Adipocyte (in vitro differentiated cells): ENCODE measurements around the gene SUSD5.
"Not testable (repeated sequence)": the region's sequence is repeated elsewhere in the genome, so short reads cannot be mapped to it uniquely, and the experiment has no call there.

Source experiments
- DNase-seq: peaks from one replicate; pipeline ENCODE4 v3.0.0-alpha.2; 2015; ENCODE audit warnings: low read depth
- H3K27me3 ChIP-seq: replicated peaks from 2 replicates; pipeline ENCODE4 v1.7.0; 2013; ENCODE audit warnings: mild to moderate bottlenecking, low read length, moderate library complexity; ENCODE audit not compliant: control insufficient read depth, insufficient read depth
- H3K36me3 ChIP-seq: 2 replicates; pipeline ENCODE4 v1.7.0; 2013; ENCODE audit warnings: low read length, mild to moderate bottlenecking, moderate library complexity; ENCODE audit not compliant: control insufficient read depth, insufficient read depth, severe bottlenecking
- H3K4me1 ChIP-seq: 2 replicates; pipeline ENCODE4 v1.7.0; 2013; ENCODE audit warnings: mild to moderate bottlenecking, low read length, moderate library complexity; ENCODE audit not compliant: control insufficient read depth, insufficient read depth
- H3K4me3 ChIP-seq: 2 replicates; pipeline ENCODE4 v1.7.0; 2013; ENCODE audit warnings: mild to moderate bottlenecking, low read length, moderate library complexity
- H3K9ac ChIP-seq: 2 replicates; pipeline ENCODE4 v1.7.0; 2013; ENCODE audit warnings: mild to moderate bottlenecking, low read length, moderate library complexity
- H3K9me3 ChIP-seq: 2 replicates; pipeline ENCODE4 v1.7.0; 2013; ENCODE audit warnings: mild to moderate bottlenecking, low read length, moderate library complexity; ENCODE audit not compliant: control insufficient read depth

SUSD5 gene

DNA sequence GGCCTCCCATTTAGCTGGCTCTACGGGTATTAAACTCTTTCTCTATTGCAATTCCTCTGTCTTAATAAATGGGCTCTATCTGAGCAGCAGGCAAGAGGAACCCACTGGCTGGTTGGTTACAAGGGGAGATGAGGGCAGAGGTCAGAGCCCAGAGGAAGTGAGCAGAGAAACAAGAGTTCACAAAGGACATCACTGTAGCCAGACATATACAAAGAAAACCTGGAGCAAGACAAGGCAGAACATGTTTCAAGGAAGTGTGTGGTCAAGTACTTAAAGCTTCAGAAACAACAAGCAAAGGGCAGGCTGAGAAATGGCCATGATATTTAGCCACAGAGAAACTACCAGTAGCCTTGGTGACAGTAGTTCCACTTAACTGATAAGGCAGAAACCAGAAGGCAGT is 24.3 kb downstream of the SUSD5 start:
- Histone ChIP-seq H3K27me3 (no peaks in the 10 kb centered on the region), H3K9ac (no peak overlapping the region), H3K36me3 (no peaks in the 10 kb centered on the region), H3K9me3 (no peaks in the 10 kb centered on the region), H3K4me3 (no peak overlapping the region), H3K4me1 (no peaks in the 10 kb centered on the region)
- no peak for DNase-seq

DNA sequence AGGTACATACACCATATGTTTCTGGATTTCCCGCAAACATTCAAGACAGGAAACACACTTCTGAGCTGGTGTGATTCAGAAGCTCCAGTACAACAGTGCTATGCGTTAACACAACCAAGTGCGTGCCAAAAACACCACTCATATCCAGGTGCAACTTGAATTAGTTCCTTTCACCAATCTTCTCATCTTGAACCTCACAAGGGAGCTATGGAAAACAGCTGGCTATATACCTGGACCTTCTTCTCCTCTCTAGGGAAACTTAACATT is 31.3 kb downstream of the SUSD5 start:
- DNase-seq = no peak
- H3K9ac ChIP-seq = no peak overlapping the region
- no peaks in the 10 kb centered on the region for H3K9me3 ChIP-seq
- H3K4me1 ChIP-seq = no peaks in the 10 kb centered on the region
- H3K27me3 ChIP-seq = no peaks in the 10 kb centered on the region
- no peaks in the 10 kb centered on the region for H3K36me3 ChIP-seq
- no peak overlapping the region for H3K4me3 ChIP-seq

DNA sequence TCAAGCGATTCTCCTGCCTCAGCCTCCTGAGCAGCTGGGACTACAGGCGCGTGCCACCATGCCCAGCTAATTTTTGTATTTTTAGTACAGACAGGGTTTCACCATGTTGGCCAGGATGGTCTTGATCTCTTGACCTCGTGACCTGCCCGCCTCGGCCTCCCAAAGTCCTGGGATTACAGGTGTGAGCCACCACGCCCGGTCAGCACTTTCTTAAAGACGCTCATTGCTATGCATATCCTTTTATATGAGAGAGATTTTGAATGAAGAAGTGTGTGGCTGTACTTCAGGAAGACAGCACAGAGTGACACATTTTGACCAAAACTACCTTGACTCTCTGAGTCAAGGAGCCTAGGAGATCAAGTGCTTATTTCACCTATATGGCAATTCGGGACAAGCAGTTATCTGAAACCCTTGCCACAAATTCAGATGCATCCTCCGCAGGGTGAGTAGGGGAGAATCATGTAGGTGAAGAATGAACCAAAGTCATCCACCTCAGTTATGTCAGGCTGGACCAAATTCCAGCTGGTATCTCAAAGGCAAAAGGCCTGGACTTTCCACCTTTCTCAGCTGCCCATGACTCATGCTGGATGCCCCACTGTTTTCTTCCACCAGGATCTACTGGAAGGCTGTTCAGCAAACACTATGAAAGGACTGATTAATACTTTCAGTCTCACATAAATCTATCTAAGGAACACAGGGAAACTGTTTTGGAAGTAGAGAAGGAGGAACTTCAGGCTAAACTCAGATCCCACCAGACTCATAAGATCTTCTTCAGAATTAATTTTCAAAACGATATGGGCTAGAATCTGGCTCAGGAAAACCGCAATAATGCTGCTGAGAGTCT is 31.9 kb downstream of the SUSD5 start:
- no peaks in the 10 kb centered on the region for H3K9me3 ChIP-seq
- H3K4me1 ChIP-seq = no peaks in the 10 kb centered on the region
- no peak for DNase-seq

DNA sequence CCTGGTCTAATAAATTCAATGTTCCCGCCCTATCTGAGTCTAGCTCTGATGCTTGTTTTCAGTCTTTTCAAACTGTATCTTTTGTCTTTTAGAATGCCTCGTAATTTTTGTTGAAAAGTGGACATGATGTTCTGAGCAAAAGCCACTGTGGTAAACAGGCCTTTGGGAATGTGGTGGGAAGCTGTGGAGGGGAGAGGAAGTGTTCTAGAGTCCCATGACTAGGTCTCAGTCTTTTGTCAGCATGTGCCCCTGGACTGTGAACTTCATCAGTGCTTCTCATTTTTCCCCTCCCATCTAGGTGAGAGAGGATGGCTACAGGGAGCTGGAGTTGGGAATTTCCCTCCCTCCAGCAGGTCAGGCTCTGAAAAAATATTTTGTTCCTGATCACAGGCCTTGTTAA is 33.7 kb downstream of the SUSD5 start:
- Histone ChIP-seq H3K9ac (no peak overlapping the region), H3K27me3 (no peaks in the 10 kb centered on the region), H3K4me1 (no peaks in the 10 kb centered on the region), H3K4me3 (no peak overlapping the region), H3K36me3 (no peaks in the 10 kb centered on the region), H3K9me3 (no peaks in the 10 kb centered on the region)
- DNase-seq = no peak

More for the DNA sequence above, 31.9 kb downstream of the SUSD5 start:
- H3K27me3 ChIP-seq = no peaks in the 10 kb centered on the region
- no peaks in the 10 kb centered on the region for H3K36me3 ChIP-seq
- no peak overlapping the region for H3K9ac ChIP-seq
- no peak overlapping the region for H3K4me3 ChIP-seq

DNA sequence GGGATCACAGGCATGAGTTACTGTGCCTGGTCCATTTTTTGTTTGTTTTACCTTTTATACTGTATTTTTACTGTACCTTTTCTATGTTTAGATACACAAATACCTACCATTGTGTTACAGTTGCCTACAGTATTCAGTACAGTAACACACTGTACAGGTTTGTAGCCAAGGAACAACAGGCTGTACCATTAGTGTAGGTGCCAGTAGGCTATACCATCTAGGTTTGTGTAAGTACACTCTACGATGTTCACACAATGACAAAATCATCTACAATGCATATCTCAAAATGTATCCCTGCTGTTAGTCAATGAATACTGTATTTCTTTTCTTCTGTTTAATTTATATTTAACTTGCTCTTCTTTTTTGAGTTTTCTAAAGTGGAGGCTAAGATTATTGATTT is 37.0 kb downstream of the SUSD5 start:
- H3K27me3 ChIP-seq, H3K9ac ChIP-seq, H3K4me1 ChIP-seq, DNase-seq, H3K9me3 ChIP-seq, H3K4me3 ChIP-seq, H3K36me3 ChIP-seq: not testable (repeated sequence)

DNA sequence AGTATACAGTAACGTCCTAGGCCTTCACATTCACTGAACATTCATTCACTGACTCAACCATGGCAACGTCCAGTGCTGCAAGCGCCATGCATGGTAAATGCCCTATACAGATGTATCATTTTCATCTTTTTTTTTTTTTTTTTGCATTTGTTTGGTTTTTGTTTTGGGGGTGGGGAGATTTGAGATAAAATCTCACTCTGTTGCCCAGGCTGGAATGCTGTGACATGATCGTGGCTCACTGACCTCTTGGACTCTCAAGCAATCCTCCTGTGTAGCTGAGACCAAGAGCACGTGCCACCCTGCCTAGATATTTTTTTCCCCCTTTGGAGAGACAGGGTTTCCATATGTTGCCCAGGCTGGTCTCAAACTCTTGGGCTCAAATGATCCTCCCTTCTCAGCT is 37.4 kb downstream of the SUSD5 start:
- H3K9ac ChIP-seq = no peak overlapping the region
- no peak overlapping the region for H3K4me3 ChIP-seq
- H3K9me3 ChIP-seq = peaks cover 8% of the 10 kb centered on the region
- H3K36me3 ChIP-seq = no peaks in the 10 kb centered on the region
- no peaks in the 10 kb centered on the region for H3K27me3 ChIP-seq
- no peaks in the 10 kb centered on the region for H3K4me1 ChIP-seq
- DNase-seq = no peak

DNA sequence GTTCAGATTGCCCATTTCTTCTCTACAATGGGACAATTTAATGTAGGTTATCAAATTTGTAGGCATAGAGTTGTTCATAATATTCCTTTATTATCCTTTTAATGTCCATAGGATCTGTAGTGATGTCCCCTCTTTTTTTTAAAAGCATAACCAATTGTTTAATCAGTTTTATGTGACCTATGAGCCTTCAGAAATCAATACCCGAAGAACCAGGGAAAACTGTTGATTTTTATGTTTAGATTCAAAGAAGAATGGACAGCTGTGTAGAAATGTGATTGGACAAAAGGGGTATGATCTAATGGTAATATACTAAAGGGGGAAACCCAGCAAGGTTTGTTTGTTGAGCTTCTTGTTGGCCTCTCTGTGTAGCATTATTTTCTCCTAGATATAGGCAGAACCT is 39.5 kb downstream of the SUSD5 start:
- DNase-seq = no peak
- H3K9ac ChIP-seq = no peak overlapping the region
- no peaks in the 10 kb centered on the region for H3K36me3 ChIP-seq
- H3K27me3 ChIP-seq = no peaks in the 10 kb centered on the region
- H3K9me3 ChIP-seq = peaks cover 8% of the 10 kb centered on the region
- H3K4me1 ChIP-seq = no peaks in the 10 kb centered on the region
- no peak overlapping the region for H3K4me3 ChIP-seq

DNA sequence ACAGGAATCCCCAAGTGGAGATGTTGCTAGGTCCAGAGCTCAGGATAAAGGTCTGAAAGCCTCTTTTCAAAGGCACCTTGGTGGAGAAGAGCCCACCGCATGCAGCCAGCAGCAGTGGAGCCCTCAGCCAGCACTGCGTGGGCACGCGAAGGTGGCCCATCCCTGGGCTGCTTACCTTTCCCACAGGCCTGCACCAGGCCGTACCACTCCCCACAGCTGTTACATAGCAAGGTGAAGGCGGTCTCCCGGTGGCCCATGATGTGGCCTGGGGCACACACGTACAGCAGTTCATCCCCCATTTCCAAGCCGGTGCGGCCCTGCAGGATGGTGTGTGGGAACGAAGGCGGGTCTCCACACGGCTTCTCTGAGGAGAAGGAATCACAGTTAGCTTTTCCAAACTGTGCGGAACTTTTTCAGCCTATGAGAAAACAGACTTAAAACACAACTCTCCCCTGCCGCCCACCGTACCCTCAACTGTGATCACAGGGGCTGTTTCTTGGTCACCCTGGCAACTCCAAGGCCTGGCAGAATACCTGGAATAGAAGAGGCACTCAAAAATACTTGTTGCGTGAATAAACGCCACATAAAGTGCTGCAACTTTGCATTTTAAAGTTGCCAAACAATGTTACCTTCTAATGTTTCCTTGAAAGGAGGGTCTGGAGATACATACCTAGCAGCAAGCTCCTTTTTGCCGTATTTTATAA is 43.7 kb downstream of the SUSD5 start:
- no peaks in the 10 kb centered on the region for H3K36me3 ChIP-seq
- no peak for DNase-seq

DNA sequence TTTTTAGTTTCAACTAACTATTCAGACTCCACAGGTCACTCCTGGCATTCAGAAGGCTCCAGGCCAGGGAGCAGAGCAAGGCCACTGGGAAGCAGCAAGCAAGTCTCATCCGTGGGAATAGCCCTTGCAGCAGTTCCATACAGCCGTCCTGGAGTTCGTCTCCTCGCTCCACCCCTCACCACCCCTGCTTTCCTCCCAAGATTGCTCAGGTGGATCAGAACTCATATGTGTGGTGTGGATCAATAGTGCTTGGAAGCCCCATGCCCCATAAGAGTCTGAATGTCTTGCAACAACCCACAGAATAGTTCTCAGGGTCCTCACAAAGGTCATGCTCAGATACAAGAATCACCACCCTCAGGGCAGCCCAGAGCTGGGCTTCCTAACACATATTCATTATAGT is 44.5 kb downstream of the SUSD5 start:
- Histone ChIP-seq H3K4me3 (no peak overlapping the region), H3K4me1 (peaks cover 4% of the 10 kb centered on the region), H3K36me3 (no peaks in the 10 kb centered on the region), H3K9ac (no peak overlapping the region), H3K9me3 (peaks cover 5% of the 10 kb centered on the region), H3K27me3 (peaks cover 3% of the 10 kb centered on the region)
- DNase-seq = no peak

More for the DNA sequence above, 43.7 kb downstream of the SUSD5 start:
- Histone ChIP-seq H3K9ac (no peak overlapping the region), H3K9me3 (peaks cover 8% of the 10 kb centered on the region), H3K27me3 (peaks cover 3% of the 10 kb centered on the region), H3K4me3 (no peak overlapping the region), H3K4me1 (peaks cover 4% of the 10 kb centered on the region)

DNA sequence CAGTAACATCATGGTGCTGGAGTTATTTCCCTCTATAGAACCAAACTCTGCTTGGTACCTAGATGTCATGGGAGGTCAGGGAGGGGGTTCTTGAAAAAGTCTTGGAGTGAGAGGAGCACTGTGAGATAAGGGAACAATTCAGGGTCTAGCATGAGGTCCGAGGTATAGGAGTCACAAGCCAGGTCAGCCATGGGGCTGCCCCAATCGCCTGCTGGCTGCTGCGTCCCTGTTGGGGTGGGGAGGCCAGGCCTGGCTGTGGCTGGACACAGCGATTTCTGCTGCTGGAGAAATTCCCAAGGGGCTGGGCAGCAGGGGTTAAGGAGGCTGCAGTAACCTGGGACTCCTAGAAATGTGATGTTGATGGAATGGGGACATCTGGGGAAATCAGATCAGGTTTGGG is 44.9 kb downstream of the SUSD5 start:
- peaks cover 3% of the 10 kb centered on the region for H3K27me3 ChIP-seq
- H3K4me1 ChIP-seq = peaks cover 4% of the 10 kb centered on the region
- no peak overlapping the region for H3K9ac ChIP-seq
- peaks cover under 1% of the 10 kb centered on the region for H3K9me3 ChIP-seq
- no peak for DNase-seq
- no peaks in the 10 kb centered on the region for H3K36me3 ChIP-seq
- H3K4me3 ChIP-seq = no peak overlapping the region

DNA sequence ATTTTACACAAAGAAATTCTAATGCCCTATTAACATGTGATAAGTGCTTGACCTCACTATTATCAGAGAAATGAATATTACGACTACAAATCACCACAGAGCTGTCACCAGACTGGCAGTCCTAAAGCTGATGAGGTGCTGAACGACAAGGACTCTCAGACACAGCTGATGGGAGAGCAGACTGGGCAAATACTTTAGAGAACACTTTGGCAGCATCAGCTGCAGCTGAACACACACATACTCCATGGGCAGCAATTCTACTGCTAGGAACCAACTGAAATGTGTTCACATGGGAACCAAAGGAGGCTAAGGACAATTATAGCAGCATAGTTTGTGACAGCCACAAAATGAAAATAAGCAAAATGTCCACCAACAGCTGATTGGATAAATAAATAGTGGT is 45.5 kb downstream of the SUSD5 start:
- DNase-seq = no peak
- Histone ChIP-seq H3K9me3 (no peaks in the 10 kb centered on the region), H3K4me1 (peaks cover 4% of the 10 kb centered on the region), H3K27me3 (peaks cover 3% of the 10 kb centered on the region), H3K9ac (no peak overlapping the region), H3K36me3 (no peaks in the 10 kb centered on the region), H3K4me3 (no peak overlapping the region)
